ENCODE measurements around the gene CDH22. TPM values are rescaled to one million over a fixed set of nuclear protein-coding genes. Genes with fewer than 3 reads are reported as not detected.

CDH22 gene
- total and polyA plus RNA-seq, 9 of the 15 experiments (the other 6 are each of a cell fraction or from before 2014, with no cell fraction given) = 0.07 to 0.08 TPM; not detected in 7

- TF ChIP-seq ZNF609 (CRISPR knock-in tag; IDR thresholded peaks at IDR 0.05; ENCODE audit: borderline replicate concordance) = no peak
- TF ChIP-seq ZNF518B (CRISPR knock-in tag; IDR thresholded peaks at IDR 0.05) = no peak
- no peak for TF ChIP-seq UBTF (IDR thresholded peaks at IDR 0.05; ENCODE audit: borderline replicate concordance in 1 of 2, low read depth in 2 of 2, low read length in 2 of 2)
- no peak for TF ChIP-seq TSHZ1 (CRISPR knock-in tag; IDR thresholded peaks at IDR 0.05)
- TF ChIP-seq ZFP1 (CRISPR knock-in tag; IDR thresholded peaks at IDR 0.05) = no peak
- no peak for TF ChIP-seq ZNF165 (CRISPR knock-in tag; IDR thresholded peaks at IDR 0.05; ENCODE audit: borderline replicate concordance)
- no peak for TF ChIP-seq ZNF197 (CRISPR knock-in tag; IDR thresholded peaks at IDR 0.05; ENCODE audit: low read depth)
- no peak for TF ChIP-seq ASH1L (IDR thresholded peaks at IDR 0.05; ENCODE audit: borderline replicate concordance, low read depth, partially characterized antibody)
- no peak for TF ChIP-seq USF1 (CRISPR knock-in tag; IDR thresholded peaks at IDR 0.05)
Measured at GRCh38 chr20:46312075-46312944, 4.0 kb upstream of the CDH22 start (continued).
